GM06990 (cell line): ENCODE results near the gene MTF2.
"Not testable (repeated sequence)": the region's sequence is repeated elsewhere in the genome, so short reads cannot be mapped to it uniquely, and the experiment has no call there.

Experiments used
- DNase-seq: peaks from one replicate; pipeline ENCODE4 v3.0.0-alpha.2; 2011; ENCODE audit not compliant: insufficient read length; ENCODE audit errors: extremely low read depth
- H3K27me3 ChIP-seq: replicated peaks from 2 replicates; pipeline ENCODE4 v1.6.0; 2011; ENCODE audit warnings: low read length; ENCODE audit not compliant: control insufficient read depth, insufficient read depth
- H3K36me3 ChIP-seq: 2 replicates; pipeline ENCODE4 v1.5.1; 2011; ENCODE audit warnings: low read length; ENCODE audit not compliant: control insufficient read depth, insufficient read depth
- H3K4me3 ChIP-seq: replicated peaks from 2 replicates; pipeline ENCODE4 v1.5.1; 2011; ENCODE audit warnings: low read depth, mild to moderate bottlenecking, control low read depth, low read length
- TF ChIP-seq, protein P1 (sequence below): IDR thresholded peaks from 2 replicates; pipeline ENCODE4 v1.5.1; 2011; ENCODE audit warnings: low read length, control low read depth, mild to moderate bottlenecking, inconsistent platforms; ENCODE audit not compliant: insufficient read depth, poor library complexity, severe bottlenecking

MTF2 gene

GRCh38 chr1:93155335-93155734 is 76.3 kb downstream of the MTF2 start:
- Histone ChIP-seq H3K27me3 (no peaks in the 10 kb centered on the region), H3K36me3 (peaks cover 10% of the 10 kb centered on the region), H3K4me3 (no peak overlapping the region)
- no peak for DNase-seq
- TF ChIP-seq, protein P1, sequence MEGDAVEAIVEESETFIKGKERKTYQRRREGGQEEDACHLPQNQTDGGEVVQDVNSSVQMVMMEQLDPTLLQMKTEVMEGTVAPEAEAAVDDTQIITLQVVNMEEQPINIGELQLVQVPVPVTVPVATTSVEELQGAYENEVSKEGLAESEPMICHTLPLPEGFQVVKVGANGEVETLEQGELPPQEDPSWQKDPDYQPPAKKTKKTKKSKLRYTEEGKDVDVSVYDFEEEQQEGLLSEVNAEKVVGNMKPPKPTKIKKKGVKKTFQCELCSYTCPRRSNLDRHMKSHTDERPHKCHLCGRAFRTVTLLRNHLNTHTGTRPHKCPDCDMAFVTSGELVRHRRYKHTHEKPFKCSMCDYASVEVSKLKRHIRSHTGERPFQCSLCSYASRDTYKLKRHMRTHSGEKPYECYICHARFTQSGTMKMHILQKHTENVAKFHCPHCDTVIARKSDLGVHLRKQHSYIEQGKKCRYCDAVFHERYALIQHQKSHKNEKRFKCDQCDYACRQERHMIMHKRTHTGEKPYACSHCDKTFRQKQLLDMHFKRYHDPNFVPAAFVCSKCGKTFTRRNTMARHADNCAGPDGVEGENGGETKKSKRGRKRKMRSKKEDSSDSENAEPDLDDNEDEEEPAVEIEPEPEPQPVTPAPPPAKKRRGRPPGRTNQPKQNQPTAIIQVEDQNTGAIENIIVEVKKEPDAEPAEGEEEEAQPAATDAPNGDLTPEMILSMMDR: no peak

DNA sequence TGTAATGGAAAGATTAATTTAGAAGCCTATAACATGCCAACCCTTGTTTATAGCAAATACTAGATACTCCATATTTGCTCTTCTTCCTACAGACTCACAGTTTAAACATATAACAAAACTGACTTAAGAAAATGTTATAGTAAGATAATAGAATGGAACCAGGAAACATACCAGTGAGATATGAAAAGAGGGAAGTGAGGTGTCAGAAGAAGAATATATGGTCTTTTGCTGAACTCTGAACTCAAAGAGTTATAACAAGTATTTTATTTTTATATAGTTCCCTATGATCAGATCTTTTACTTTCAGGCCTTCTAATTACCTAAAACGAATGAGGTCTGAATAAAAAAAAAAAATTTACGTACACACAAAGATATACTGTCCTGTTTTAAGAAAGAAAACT is 80.3 kb downstream of the MTF2 start:
- no peak for DNase-seq
- peaks cover 8% of the 10 kb centered on the region for H3K36me3 ChIP-seq
- no peaks in the 10 kb centered on the region for H3K27me3 ChIP-seq
- TF ChIP-seq, protein P1: no peak
- H3K4me3 ChIP-seq: no peak overlapping the region

DNA sequence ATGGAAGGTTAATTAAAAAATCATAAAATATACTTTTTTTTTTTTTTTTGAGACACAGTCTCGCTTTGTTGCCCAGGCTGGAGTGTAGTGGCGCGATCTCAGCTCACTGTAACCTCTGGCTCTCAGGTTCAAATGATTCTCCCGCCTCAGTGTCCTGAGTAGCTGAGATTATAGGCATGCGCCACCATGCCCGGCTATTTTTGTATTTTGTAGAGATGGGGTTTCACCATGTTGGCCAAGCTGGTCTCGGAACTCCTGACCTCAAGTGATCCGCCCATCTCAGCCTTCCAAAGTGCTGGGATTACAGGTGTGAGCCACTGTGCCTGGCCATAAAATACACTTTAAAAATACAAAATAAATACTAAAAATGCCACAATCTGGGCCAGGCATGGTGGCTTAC is 84.2 kb downstream of the MTF2 start:
- H3K36me3 ChIP-seq, H3K4me3 ChIP-seq, DNase-seq, H3K27me3 ChIP-seq: not testable (repeated sequence)

DNA sequence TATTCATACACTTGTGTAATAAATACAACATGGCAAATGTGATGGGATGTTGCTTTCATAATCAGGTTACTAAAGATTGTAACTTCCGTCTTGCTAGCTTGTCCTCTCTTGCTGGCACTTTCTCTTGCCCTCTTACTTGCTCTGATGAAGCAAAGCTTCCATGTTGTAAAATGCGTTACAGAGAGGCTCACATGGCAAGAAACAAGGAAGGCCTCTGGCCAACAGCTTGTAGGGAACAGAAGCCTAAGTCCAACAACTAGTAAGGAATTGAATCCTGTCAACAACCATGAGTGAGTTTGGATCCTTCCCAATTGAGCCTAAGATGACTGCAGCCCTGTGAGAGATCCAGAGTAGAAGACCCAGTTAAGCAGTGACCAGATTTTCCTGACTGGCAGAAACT is 85.7 kb downstream of the MTF2 start:
- H3K36me3 ChIP-seq: no peaks in the 10 kb centered on the region
- DNase-seq: no peak
- no peak overlapping the region for H3K4me3 ChIP-seq

DNA sequence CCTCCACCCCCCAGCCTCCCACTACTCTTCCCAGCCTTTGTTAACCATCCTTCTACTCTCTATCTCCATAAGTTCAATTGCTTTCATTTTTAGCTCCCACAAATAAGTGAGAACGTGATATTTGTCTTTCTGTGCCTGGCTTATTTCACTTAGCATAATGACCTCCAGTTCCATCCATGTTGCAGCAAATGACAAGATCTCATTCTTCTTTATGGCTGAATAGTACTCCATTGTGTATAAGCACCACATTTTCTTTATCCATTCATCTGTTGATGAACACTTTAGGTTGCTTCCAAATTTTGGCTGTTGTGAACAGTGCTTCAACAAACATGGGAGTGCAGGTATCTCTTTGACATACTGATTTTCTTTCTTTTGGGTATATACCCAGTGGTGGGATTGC is 86.8 kb downstream of the MTF2 start:
- not testable (repeated sequence) for DNase-seq, H3K27me3 ChIP-seq, H3K36me3 ChIP-seq, H3K4me3 ChIP-seq

More for the DNA sequence above, 85.7 kb downstream of the MTF2 start:
- TF ChIP-seq, protein P1: no peak
- no peaks in the 10 kb centered on the region for H3K27me3 ChIP-seq

DNA sequence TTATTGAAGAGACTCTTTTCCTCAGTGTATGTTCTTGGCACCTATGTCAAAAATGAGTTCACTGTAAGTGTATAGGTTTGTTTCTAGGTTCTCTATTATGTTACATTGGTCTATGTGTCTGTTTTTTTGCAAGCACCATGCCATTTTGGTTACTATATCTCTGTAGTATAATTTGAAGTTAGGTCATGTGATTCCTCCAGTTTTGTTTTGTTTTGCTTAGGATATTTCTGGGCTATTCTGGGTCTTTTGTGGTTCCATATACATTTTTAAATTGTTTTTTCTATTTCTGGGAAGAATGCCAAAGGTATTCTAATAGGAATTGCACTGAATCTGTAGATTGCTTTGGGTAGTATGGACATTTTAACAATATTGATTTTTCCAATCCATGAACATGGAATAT is 87.9 kb downstream of the MTF2 start:
- DNase-seq: no peak
- Histone ChIP-seq H3K4me3 (no peak overlapping the region), H3K36me3 (no peaks in the 10 kb centered on the region; the same call in 1 of the 2 replicates), H3K27me3 (no peaks in the 10 kb centered on the region)
- TF ChIP-seq, protein P1: no peak

DNA sequence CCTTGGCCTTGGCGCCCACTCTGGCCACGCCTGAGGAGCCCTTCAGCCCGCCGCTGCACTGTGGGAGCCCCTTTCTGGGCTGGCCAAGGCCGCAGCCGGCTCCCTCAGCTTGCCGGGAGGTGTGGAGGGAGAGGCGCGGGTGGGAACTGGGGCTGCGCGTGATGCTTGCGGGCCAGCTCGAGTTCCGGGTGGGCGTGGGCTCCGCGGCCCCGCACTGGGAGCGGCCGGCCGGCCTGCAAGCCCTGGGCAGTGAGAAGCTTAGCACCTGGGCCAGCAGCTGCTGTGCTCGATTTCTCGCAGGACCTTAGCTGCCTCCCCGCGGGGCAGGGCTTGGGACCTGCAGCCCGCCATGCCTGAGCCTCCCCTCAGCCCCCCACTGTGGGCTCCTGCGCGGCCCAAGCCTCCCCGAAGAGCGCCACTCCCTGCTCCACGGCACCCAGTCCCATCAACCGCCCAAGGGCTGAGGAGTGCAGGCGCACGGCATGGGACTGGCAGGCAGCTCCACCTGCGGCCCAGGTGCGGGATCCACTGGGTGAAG is 91.1 kb downstream of the MTF2 start:
- not testable (repeated sequence) for H3K27me3 ChIP-seq, H3K4me3 ChIP-seq, DNase-seq, H3K36me3 ChIP-seq
